Kidney (tissue), 14 donors: ENCODE results near the gene CILP2. TPM values are rescaled to one million over a fixed set of nuclear protein-coding genes. Genes with fewer than 3 reads are reported as not detected.

Source experiments
- DNase-seq, 5 donors: peaks; one replicate each; pipeline ENCODE4 v3.0.0-alpha.2; 2013 to 2020
- FAIRE-seq: peaks from 2 replicates; lab custom pipeline; 2012; peaks lifted over from hg19 to GRCh38; lab: Jason Lieb, UNC
- H3K27ac ChIP-seq, 2 donors: one replicate each; pipeline ENCODE4 v1.7.0; 2013; ENCODE audit warnings: low read depth in 2 of 2, low read length in 2 of 2, inconsistent platforms in 1 of 2
- H3K27me3 ChIP-seq: one replicate; pipeline ENCODE4 v1.7.1; 2013; ENCODE audit warnings: low read length, inconsistent platforms; ENCODE audit not compliant: control insufficient read depth, insufficient read depth
- H3K36me3 ChIP-seq, 3 donors: one replicate each; pipeline versions ENCODE4 v1.7.0 to v1.7.1; 2013; ENCODE audit warnings: low read length in 3 of 3, control low read depth in 1 of 3, inconsistent platforms in 1 of 3; ENCODE audit not compliant: insufficient read depth in 3 of 3, control insufficient read depth in 2 of 3
- H3K4me1 ChIP-seq, 3 donors: one replicate each; pipeline versions ENCODE4 v1.7.0 to v1.7.1; 2013; ENCODE audit warnings: low read length in 3 of 3, inconsistent platforms in 1 of 3, low read depth in 1 of 3; ENCODE audit not compliant: control insufficient read depth in 2 of 3, insufficient read depth in 2 of 3
- H3K4me3 ChIP-seq, 3 donors: one replicate each; pipeline versions ENCODE4 v1.7.0 to v1.8.1; 2013; ENCODE audit warnings: low read length in 3 of 3, control low read depth in 1 of 3, inconsistent platforms in 1 of 3
- H3K9ac ChIP-seq, 3 donors: one replicate each; pipeline versions ENCODE4 v1.7.0 to v1.7.1; 2013; ENCODE audit warnings: low read length in 3 of 3, control low read depth in 1 of 3, inconsistent platforms in 1 of 3
- H3K9me3 ChIP-seq, 3 donors: one replicate each; pipeline versions ENCODE4 v1.7.0 to v1.7.1; 2013; ENCODE audit warnings: low read length in 3 of 3, control low read depth in 1 of 3, inconsistent platforms in 1 of 3; ENCODE audit not compliant: control insufficient read depth in 2 of 3, insufficient read depth in 1 of 3
- intact Hi-C: fragments of 100-400 bp; cut with DNase I; formaldehyde crosslinking; loops from one replicate; pipeline ENCODE4 v1.11.1; 2022
- polyA plus RNA-seq: library from polyadenylated mRNA; stranded (reverse); fragments of 350-450 nt; fragmentation: Illumina TruSeq; extraction: RNeasy Lipid Tissue Mini Kit (QIAGEN cat#74804); gene quantifications from one replicate; pipeline ENCODE4 v1.2.3, GENCODE V29; 2014; ENCODE audit warnings: low read depth, low replicate concordance; ENCODE audit not compliant: insufficient read depth
- total RNA-seq: library from RNA; stranded (reverse); fragmentation: NEBNext Ultra II Directional; extraction: Animal tissue kit (Norgen Biotek cat#: 25700); gene quantifications from one replicate; pipeline ENCODE4 v1.2.1, GENCODE V29; 2021
- TF ChIP-seq, protein P1 (sequence below): IDR thresholded peaks from 3 replicates; pipeline ENCODE4 v1.5.1; 2012; ENCODE audit warnings: mild to moderate bottlenecking, moderate library complexity, borderline replicate concordance; ENCODE audit not compliant: insufficient read depth; ENCODE audit errors: extremely low read depth
- donor health status: control.
- donor health status: control.
- donor health status: control.
- donor health status: control.
- donor health status: control.
- donor health status: DM: yes; HTN: yes; CAD: no.
- donor health status: Normal renal cell carcinoma (clear cell type).

The CILP2 gene
- total and polyA plus RNA-seq, 2 donors from 2014 or later: 0.41 TPM; not detected in 1

DNA sequence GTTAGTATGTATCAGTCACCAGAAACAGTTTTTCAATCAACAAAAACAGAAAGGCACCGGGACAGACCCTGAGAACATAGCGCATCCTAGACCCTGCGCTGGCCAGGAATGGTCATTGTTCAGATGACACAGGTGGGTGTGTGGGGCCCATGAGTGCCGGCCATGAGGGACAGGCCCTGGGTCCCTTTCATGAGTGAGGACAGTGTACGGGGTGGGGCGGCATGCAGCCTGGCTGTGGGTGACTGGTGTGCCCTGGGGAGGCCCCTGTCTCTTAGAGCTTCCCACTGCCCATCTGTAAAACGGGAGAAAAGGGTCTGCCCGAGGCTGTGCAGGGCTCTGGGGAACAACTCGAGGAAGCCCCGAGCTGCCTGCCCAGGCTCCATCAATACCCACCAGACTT is 54.6 kb downstream of the CILP2 start:
- DNase-seq (no peak), FAIRE-seq (no peak)
- no peak overlapping the region for H3K9ac ChIP-seq
- intact Hi-C loops: no loop called here
- no peak overlapping the region for H3K4me3 ChIP-seq
- no peaks in the 10 kb centered on the region for H3K27me3 ChIP-seq
- no peaks in the 10 kb centered on the region for H3K9me3 ChIP-seq
- TF ChIP-seq, protein P1, sequence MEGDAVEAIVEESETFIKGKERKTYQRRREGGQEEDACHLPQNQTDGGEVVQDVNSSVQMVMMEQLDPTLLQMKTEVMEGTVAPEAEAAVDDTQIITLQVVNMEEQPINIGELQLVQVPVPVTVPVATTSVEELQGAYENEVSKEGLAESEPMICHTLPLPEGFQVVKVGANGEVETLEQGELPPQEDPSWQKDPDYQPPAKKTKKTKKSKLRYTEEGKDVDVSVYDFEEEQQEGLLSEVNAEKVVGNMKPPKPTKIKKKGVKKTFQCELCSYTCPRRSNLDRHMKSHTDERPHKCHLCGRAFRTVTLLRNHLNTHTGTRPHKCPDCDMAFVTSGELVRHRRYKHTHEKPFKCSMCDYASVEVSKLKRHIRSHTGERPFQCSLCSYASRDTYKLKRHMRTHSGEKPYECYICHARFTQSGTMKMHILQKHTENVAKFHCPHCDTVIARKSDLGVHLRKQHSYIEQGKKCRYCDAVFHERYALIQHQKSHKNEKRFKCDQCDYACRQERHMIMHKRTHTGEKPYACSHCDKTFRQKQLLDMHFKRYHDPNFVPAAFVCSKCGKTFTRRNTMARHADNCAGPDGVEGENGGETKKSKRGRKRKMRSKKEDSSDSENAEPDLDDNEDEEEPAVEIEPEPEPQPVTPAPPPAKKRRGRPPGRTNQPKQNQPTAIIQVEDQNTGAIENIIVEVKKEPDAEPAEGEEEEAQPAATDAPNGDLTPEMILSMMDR: no peak
- no peaks in the 10 kb centered on the region for H3K36me3 ChIP-seq
- H3K4me1 ChIP-seq: peaks cover 0 to 3% (median 0%) of the 10 kb centered on the region in 3 donors
- H3K27ac ChIP-seq: no peak overlapping the region

DNA sequence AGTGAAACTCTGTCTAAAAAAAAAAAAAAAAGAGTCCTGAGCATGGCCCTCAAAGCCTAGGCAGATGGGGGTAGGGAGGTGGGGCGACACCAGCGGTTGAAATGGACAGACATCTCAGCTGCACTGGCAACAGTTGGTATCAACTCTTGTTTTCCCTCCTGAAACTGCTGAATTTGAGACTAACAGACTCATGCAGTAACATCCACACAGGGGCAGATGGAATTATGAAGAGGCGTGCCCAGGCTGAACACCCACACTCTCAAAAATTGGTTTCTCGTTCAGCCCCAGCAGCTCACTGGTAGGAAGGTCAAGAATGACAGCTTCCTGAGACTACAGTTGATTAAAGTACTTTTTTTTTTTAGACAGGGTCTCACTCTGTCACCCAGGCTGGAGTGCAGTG is 56.3 kb downstream of the CILP2 start:
- no peaks in the 10 kb centered on the region for H3K9me3 ChIP-seq
- H3K27ac ChIP-seq: no peak overlapping the region
- intact Hi-C loops: no loop called here
- peaks cover 0 to 5% (median 0%) of the 10 kb centered on the region in 3 donors for H3K4me1 ChIP-seq
- TF ChIP-seq, protein P1: no peak
- DNase-seq (no peak), FAIRE-seq (no peak)
- no peaks in the 10 kb centered on the region for H3K27me3 ChIP-seq
- H3K9ac ChIP-seq: no peak overlapping the region
- no peaks in the 10 kb centered on the region for H3K36me3 ChIP-seq
- no peak overlapping the region for H3K4me3 ChIP-seq

DNA sequence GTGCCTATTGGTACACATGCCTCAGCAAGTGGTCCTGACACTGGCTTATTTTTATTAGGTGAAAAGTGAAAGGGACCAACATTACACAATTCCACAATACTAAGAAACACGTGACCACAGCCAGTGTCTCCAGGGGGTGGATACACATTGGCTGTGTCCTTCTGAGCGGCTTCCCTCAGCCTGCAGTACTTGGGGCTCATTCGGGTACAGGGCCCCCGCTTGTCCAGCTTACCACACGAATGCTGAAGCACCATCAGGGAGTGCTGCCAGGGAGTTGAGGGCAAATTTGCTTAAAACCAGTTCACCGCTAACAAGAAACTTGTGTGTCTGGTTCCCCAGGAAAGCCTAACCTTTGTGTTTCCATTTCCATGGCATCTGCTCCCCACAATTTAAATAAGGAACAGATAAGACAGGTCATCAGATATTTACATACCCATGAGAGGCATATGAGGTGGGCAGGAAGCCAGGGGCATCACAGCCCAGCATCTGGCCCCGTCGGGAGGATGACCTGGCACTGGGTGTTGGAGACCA is 57.2 kb downstream of the CILP2 start:
- DNase-seq: no peak
- intact Hi-C loops: no loop called here
- Histone ChIP-seq H3K9me3 (no peaks in the 10 kb centered on the region), H3K36me3 (no peaks in the 10 kb centered on the region), H3K27me3 (no peaks in the 10 kb centered on the region), H3K9ac (no peak overlapping the region), H3K4me3 (no peak overlapping the region), H3K4me1 (peaks cover 0 to 5% (median 0%) of the 10 kb centered on the region in 3 donors), H3K27ac (no peak overlapping the region)
- FAIRE-seq: no peak
- TF ChIP-seq, protein P1: no peak

Other genes with a start within 250 kb of the CILP2 start
- gene SUGP1, start 217.8 kb upstream of the CILP2 start, total RNA-seq: 53.1 TPM
- gene SUGP1, start 217.8 kb upstream of the CILP2 start, polyA plus RNA-seq: 34.7 TPM
- gene MAU2, start 217.4 kb upstream of the CILP2 start, total RNA-seq: 69.8 TPM
- gene MAU2, start 217.4 kb upstream of the CILP2 start, polyA plus RNA-seq: 12.3 TPM
- gene GATAD2A, start 132.6 kb upstream of the CILP2 start, total RNA-seq: 91.0 TPM
- gene GATAD2A, start 132.6 kb upstream of the CILP2 start, polyA plus RNA-seq: 18.0 TPM
- 3.7 TPM for gene TSSK6, start 22.7 kb upstream of the CILP2 start, total RNA-seq
- 1.4 TPM for gene TSSK6, start 22.7 kb upstream of the CILP2 start, polyA plus RNA-seq
- gene NDUFA13, start 22.0 kb upstream of the CILP2 start, total RNA-seq: 328 TPM
- gene NDUFA13, start 22.0 kb upstream of the CILP2 start, polyA plus RNA-seq: 627 TPM
- gene YJEFN3, start 9.4 kb upstream of the CILP2 start, total RNA-seq: 3.7 TPM
- gene YJEFN3, start 9.4 kb upstream of the CILP2 start, polyA plus RNA-seq: 3.1 TPM
- 5.7 TPM for gene PBX4, start 80.4 kb downstream of the CILP2 start, total RNA-seq
- gene PBX4, start 80.4 kb downstream of the CILP2 start, polyA plus RNA-seq: 3.9 TPM
- 10.4 TPM for gene LPAR2, start 90.0 kb downstream of the CILP2 start, total RNA-seq
- gene LPAR2, start 90.0 kb downstream of the CILP2 start, polyA plus RNA-seq: 5.6 TPM
- gene GMIP, start 105.4 kb downstream of the CILP2 start, total RNA-seq: 18.8 TPM
- gene GMIP, start 105.4 kb downstream of the CILP2 start, polyA plus RNA-seq: 3.3 TPM
- gene ATP13A1, start 125.4 kb downstream of the CILP2 start, total RNA-seq: 78.1 TPM
- gene ATP13A1, start 125.4 kb downstream of the CILP2 start, polyA plus RNA-seq: 30.1 TPM
- 21.2 TPM for gene ZNF101, start 130.6 kb downstream of the CILP2 start, total RNA-seq
- gene ZNF101, start 130.6 kb downstream of the CILP2 start, polyA plus RNA-seq: 10.2 TPM
- 10.2 TPM for gene ZNF14, start 194.8 kb downstream of the CILP2 start, total RNA-seq
- 5.0 TPM for gene ZNF14, start 194.8 kb downstream of the CILP2 start, polyA plus RNA-seq